Stimulated activated CD4-positive, alpha-beta T cell treated with anti-CD3 and anti-CD28 coated beads, Interleukin-4, amount 100 ng/mL, for 24 hours (primary cell): ENCODE results near the gene SLC23A2.
"Not testable (repeated sequence)": the region's sequence is repeated elsewhere in the genome, so short reads cannot be mapped to it uniquely, and the experiment has no call there.

Source experiments
- DNase-seq: peaks from one replicate; pipeline ENCODE4 v3.0.0-alpha.2; 2020

SLC23A2 gene

DNA sequence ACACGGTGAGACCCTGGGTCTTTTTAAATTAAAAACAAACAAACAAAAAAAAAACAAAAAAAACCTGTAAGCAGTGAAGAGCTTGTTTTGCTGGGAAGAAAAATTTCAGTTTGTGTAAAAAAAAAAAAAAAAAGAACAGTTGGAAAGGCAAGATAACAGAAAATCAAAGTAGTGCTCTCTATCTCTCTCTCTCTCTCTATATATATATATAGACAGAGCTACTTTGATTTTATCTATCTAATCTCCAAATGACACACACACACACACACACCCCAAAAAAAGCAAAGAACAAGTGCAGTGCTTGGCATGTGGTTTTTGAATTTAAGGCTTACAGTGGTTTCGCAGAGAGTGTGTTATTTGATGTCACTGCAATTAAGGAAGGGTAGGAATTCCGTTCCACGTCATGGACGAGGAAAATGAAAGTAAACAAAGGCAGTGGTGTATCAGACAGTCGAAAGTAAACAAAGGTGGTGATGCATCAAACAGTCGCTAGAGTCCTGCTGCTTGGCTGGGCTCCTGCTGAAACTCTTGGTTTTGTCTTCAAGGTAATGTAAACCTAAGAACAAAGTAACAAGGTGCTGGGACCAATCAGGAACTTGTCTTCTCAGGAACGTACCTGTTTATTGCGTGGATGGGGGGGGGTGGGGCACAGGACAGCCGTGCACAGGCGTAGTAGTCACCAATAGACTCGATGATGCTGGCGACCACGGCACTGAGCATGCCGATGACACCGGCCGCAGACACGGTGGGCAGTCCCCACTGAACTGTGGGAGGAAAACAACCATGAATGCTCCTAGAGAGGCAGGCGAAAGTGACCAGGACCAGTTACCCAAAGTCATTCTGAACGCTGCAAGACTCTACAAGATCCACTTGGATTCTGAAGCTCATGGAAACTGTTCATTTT lies 131.8 kb downstream of the SLC23A2 start:
- no peak for DNase-seq

DNA sequence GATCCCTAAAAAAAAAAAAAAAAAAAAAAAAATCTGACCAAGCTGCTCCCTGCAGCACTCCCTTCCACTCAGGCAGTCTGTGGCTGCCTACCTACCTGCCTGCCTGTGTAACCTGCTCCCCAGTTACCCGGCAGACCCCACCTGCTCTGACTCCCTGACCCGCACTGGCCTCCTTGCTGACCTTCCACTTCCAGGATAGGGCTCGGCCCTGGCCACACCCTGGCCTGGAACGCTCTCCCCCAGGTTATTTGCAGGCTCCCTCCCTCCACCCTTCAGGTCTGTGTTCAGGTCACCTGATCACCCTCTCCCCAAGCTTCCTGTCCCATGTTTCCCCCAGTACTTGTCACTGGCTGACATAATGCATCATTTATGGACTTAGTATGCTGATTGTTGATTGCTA lies 134.3 kb downstream of the SLC23A2 start:
- no peak for DNase-seq

DNA sequence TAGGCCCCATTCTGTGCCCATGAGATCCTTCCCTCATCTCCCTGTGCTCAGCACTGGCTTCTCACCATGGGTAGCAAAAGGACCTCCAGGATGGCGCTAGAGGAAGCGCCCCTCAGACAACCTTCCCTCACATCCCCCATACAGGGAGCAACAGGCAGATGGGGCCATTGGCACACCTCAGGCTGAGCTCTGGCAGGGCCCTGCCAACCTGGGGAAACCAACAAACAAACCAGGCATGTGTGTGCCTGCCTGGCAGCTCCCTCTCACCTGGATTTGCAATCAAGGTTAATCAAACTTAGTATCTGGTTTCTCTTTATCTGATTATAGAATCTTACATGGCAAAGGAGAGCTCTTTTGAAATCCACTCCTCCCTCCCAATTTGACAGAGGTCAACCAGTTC lies 134.9 kb downstream of the SLC23A2 start:
- DNase-seq, result no peak

DNA sequence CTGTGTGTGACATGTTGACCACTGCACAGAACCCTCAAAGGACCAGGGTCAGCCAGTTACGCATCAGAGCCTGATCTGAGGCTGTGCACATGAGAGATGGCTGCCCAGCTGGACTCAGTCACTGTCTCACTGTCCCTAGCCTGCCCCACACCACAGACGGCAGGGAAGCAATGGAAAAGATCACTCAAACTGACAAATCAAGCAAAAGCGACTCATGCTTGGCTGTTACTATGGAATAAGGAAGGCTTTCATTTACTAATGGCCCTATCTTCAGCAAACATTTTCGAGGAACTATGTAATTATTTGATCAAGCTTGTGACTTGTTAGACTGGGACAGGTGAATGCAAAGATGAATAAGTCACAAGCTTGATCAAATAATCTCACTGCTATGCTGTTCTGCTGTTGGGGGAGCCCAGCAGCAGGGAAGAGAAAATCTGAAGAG lies 137.0 kb downstream of the SLC23A2 start:
- no peak for DNase-seq

DNA sequence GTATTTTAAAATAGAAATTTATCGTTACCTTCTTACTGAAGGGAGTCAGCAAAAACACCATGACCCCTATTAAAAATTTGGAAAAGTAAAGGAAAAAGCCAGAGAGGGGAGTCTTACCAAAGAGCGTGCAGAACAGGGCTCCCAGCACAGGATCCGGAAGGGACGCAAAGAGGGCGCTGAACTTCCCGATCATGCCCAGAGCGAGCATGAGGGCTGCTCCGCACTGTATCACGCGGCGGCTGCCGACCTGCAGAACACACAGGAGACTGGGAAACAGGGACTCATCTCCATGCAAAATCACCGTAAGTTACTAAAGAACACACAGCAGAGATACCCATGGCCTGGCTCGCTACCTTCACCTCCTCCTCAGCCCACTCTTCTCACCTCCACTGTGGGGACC lies 138.6 kb downstream of the SLC23A2 start:
- no peak for DNase-seq

DNA sequence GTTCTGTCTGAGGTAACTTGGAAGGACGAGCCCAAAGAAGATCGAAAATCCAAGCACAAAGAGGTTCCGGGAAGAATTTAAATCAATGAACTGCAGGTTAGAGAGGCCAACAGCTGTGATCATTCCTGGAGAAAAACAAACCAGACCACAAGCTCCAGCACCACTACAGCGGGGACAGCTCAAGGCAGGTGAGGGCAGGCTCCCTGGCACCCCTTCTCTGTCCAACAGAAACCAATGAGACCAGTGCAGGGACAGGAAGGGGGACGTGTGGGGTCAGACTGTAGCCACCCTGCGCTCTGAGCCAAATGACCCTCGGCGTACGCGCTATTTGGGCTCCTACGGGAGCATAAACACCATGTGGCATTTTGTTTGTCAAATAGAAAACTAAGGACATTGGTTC lies 139.3 kb downstream of the SLC23A2 start:
- no peak for DNase-seq

DNA sequence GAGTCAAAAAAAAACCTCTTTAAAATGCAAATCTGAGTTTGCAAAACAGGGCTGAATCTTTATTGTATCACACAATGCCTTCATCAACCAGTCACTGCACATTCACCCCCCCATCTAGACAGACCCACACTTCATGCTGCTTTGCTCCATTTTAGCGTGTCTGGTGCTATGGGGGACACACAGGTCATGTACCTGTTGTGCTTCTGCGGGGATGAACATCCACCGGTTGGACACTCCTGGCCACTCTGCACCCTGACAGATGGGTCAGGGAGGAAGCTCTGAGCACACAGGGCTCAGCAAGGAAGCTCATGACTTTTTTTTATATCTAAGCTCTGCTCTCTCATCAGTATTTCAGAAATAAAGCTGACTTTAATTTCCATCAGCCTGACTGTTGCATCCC lies 143.3 kb downstream of the SLC23A2 start:
- DNase-seq, result no peak

DNA sequence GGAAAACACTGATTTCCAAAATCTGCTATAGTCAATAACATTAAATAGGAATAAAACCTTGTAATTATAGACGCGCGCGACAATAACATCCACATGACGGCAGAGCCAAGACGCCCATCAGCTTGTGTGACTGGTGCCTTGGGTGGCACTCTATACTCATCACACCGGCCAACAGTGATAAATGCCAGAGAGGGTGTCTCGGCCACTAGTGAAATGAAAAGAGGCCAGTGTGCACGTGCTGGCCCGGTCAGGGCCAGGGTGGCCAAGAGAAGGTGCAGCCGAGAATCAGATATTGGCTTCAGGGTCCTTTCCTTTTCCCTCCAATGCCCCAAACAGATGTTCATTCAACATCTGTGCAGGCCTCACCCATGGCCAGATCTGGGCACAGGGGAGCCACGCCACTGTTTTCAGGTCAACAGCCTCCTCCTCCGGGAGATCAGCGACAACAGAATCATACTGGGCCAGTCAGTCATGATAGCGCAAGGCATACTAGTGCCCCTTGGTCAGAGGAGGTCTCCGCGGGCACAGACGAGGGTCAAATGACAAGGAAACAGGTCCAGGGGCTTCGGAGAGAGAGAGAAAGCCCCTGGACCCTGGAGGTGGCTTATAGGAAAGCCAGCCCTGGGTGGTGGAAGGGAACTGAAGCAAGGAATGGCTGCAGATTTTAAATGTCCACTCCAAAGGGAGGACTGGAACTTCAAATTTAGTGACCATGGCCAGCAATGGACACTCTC lies 145.1 kb downstream of the SLC23A2 start:
- no peak for DNase-seq

DNA sequence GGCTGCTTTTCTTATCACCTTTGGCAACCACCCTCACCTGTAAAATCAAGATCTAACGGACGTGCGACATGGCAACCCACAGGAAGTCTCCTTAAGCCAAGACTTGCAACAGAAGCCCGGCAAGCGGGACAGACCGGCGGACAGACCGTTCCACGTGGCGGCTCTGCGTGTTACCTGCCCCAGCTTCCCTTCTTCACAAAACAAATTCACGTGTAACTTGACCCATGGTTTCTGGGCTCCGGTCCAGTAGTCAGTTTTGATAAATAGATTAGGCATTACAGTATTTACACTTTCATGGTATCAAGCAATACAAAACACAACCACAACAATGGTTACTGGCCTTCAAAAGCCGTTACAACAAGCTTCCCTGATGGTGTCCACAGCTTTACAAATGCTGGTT lies 145.8 kb downstream of the SLC23A2 start:
- DNase-seq, result no peak

DNA sequence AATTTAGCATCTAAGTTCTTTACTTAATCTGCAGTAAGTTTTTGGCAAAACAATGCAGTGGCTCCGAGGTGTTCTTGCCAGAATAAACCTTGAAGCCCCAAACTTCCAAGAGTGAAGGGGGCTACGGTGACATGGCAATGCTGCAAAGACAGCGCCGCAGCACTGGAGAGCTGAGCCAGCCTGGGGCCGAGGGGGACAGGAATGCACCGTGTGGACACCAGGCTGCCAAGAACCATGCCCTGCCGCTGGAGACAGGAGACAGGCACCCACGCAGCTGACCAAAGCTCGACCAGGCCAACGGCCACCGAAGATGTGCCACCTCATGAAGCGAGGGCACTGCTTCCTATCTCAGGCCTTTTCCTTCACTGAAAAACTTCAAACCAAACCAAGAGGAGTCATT lies 146.2 kb downstream of the SLC23A2 start:
- DNase-seq, result no peak

DNA sequence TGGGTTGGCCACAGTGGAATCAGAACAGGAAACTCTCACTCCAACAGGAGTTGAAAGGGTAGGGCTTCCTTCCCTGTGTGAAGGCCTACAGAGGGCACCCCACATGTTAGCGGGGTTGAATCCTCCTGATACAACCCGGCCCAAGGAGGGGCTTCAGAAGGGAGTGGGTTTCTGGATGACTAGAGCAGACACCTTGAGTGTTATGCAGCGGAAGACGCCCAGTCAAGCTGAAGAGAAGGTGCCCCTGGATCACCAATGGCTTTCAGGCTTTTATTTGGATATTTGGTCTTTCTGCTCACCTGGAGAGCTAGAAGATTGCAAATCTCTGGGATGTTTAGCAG lies 146.8 kb downstream of the SLC23A2 start:
- DNase-seq, result no peak

DNA sequence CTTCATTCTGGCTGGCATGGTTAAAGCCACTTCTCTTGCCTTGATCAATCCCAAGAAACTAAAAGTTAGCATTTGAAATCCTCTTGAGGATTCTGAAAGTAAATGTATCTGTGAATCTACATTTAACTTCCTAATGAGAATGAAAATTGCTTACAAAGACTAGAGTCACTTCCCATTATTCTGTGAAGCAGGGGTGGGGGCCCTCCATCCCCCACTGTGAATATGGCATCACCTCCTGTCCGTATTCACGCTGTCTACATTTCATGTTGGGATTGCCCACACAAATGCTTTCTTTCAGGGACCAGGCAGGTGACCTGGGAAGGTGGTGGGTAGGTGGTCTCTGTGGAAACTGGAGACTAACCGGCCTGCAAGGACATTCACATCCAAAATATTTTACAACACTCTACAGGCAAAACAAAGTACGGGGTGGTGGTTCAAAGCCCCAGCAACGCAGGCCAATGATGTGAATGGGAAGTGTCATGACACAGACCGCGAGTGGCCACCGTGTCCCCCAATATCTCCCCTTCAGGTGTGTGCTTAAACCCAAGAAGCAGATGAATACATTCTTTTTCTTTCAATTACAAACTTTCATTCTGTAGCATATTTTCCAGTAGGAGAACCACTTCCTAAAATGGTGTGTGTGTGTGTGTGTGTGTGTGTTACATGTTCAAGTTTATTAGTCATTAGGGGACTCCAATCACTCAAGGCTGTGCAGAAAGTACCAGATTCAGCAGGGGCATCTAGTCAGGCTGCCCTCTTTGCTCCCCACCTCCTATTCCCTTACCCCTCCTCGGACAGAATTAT lies 147.4 kb downstream of the SLC23A2 start:
- no peak for DNase-seq

DNA sequence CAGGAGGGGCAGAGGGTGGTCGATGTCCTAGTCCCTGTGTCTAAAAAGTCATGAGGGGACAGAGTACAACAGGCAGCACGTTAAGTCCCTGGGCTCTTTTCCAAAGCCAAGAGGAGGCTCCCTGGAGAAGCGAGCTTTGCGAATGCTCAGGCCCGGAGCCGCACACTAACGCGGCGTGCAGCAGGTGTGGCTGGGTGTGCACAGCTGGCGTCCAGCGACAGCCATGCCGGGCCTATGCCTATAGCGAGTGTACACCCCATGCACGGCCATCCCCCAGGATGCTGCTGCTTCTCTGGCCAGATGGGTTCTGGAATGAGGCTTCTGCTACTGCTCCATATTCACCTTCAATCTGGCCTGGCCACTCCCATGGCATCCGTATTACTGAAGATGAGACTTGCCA lies 148.3 kb downstream of the SLC23A2 start:
- DNase-seq, result no peak

DNA sequence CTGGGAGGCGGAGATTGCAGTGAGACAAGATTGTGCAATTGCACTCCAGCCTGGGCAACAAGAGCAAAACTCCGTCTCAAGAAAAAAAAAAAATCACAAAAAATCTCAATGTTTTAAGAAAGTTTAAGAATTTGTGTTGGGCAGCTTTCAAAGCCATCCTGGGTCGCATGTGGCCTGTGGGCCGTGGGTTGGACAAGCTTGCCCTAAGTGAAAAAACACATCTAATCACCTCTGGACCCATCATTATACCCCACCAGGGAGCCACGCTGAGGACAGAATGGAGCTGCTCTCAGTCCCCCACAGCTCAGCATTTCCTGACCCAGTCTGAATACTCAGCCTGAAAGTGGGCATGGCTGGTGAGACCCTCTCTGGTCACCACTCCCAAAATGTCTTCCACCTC lies 150.3 kb downstream of the SLC23A2 start:
- DNase-seq, result no peak

DNA sequence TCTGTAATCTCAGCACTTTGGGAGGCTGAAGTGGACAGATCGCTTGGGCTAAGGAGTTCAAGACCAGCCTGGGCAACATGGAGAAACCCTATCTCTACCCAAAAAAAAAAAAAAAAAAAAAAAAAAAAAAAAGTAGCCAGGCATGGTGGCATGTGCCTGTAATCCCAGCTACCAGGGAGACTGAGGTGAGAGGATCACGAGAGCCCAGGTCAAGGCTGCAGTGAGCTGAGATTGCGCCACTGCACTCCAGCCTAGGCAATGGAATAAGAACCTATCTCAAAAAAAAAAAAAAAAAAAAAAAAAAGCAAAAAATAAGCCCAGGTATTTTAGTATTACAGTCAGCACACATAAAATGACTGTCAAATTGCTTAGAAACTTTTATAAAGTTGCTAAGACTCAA lies 152.5 kb downstream of the SLC23A2 start:
- not testable (repeated sequence) for DNase-seq

DNA sequence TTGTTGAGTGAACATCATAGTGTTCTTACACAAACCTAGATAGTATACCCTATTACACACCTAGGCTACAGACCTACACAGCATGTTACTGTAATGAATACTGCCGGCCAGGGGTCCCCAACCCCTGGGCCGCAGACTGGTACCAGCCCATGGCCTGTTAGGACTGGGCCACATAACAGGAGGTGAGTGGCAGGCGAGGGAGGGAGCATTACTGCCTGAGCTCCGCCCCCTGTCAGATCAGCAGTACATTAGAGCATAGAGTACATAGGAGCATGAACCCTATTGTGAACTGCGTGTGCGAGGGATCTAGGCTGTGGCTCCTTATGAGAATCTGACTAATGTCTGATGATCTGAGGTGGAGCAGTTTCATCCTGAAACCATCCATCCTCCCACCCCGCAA lies 153.3 kb downstream of the SLC23A2 start:
- DNase-seq, result no peak

DNA sequence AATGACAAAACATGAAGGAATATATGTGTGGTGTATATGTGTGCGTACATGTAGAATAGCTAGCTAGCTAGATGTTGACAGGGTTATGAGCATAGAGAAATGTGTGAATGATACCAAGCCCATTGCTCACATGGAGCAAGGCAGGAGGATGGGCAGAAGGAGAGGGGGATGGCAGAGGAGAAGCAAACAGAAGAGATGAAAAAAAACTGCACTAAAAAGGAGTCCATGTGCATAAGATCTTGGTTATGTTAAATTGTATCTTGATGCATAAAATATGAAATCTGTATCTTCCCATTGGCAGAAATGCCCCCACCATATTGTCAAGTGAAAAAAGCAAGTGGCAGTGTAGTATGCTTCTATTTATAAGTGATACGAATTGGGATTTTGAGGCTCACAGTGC lies 154.5 kb downstream of the SLC23A2 start:
- no peak for DNase-seq

DNA sequence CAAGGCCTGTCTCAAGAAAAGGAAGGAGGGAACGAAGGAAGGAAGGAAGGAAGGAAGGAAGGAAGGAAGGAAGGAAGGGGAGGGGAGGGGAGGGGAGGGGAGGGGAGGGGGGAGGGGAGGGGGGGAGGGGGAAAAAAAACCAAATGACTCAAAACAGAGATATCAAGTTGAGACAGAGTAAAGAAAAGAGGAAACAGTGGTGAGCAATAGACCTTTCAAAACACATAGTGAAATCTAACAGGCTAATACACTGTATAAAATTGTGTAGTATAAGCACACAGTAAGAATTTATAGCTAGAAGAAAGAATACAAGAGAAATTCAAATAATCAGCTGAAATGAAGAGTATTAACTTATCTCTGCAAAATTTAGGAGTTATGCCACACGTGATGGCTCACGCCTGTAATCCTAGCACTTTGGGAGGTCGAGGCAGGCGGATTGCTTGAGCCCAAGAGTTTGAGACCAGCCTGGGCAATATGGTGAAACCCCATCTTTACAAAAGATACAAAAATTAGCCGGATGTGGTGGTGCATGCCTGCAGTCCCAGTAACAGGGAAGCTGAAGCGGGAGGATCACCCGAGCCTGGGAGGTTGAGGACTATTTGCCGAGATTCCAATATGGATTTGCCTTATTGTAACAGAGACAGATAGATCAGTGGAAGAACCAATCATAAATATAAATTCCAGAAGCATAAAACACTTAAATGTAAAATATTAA lies 156.4 kb downstream of the SLC23A2 start:
- no peak for DNase-seq

DNA sequence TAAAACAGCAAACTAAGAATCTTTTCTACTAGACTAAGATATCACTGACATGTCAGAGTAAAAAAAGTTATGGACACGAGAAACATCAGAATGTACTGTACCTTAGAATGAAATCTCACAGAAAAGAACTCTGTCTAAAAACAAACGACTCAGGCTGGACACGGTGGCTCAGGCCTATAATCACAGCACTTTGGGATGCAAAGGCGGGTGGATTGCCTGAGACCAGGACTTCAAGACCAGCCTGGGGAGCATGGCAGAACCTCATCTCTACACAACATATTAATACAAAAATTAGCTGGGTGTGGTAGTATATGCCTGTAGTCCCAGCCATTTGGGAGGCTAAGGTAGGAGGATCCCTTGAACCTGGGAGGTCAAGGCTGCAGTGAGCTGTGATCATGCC lies 157.0 kb downstream of the SLC23A2 start:
- no peak for DNase-seq

DNA sequence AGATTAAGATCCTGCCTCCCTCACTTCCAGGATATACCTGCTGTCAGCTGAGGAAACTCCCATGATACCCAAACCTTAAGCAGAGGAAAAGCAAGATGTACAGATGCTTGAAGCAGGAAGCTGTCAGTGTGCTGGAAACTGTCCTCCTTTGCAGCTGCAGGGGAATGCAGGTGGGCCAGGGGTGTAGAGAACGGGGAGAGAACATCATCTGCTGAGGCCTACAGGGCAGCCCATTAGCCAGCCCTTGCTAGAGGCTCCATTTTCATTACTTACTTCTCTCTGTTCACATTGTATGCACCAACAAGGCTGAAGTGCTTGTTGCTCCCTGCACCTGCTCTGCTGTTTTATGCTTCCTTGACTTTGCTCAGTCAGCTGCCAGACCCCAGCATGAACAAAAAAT lies 160.5 kb downstream of the SLC23A2 start:
- no peak for DNase-seq

DNA sequence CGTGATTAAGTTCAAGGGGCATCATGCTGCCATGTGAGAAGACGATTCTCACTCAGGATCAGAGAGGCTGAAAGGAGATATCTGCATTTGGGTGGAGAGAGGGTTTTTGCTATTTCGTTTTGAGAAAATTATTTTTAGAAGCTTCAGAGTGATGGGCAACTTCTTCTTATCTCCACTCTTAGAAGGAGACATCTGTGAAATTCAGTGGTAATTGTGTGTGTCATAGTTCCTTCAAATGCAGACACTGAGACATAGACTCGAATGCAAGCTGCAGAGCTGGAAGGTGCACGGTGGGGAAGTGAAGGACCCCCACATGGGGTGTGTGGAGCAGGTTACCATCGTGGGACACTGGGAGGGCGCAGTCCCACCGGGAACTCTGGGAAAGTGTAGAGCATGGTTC lies 162.8 kb downstream of the SLC23A2 start:
- DNase-seq, result no peak

DNA sequence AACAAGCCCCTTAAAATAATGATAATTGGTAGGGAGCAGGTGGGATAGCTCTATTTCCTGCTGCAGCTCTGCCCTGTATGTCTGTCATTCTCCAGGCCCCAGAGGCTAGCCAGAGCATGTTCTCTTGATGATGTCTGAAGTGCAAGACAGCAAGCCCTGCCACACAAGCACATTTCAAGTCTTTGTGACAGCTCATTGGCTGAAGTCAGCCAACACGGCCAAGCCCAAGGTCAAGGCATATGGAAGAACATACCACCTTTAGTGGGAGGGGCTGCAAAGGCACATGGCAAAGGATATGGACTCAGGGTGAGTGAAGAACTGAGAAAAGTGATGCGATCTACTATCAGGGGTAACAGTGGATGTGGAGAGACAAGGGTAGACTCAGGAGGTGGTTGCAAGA lies 163.6 kb downstream of the SLC23A2 start:
- no peak for DNase-seq

DNA sequence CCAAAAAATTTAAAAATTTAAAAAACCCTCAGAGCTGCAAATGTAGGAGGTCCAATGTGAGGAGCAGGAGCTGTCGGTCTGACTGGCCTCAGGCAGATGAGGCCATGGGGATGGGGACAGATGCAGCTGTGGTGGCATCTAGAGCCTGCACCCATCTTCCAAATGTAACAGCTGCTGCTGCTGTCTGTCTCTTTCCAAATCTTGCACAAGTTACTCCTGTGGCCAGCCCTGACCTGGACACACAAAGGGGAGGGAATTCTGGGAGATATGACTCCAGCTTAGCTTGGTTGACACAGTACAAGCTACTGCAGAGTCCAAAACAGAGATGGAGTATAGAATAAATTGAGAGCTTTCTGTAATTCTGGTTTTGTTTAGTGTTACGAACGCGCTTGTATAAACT lies 164.4 kb downstream of the SLC23A2 start:
- DNase-seq, result no peak
